GM18870 (cell line): ENCODE measurements around the gene CDKN2B-AS1.

Experiments
- ATAC-seq: cut with Tn5 transposase; IDR thresholded peaks from one replicate; pipeline ENCODE4 v1.9.1; 2021; ENCODE audit warnings: moderate library complexity; ENCODE audit not compliant: unreplicated experiment

The CDKN2B-AS1 gene

GRCh38 chr9:22114956-22115355 lies 120.4 kb downstream of the CDKN2B-AS1 start:
- no peak for ATAC-seq

GRCh38 chr9:22116758-22117157 lies 122.2 kb downstream of the CDKN2B-AS1 start:
- no peak for ATAC-seq

- ATAC-seq, result no peak
Measured at GRCh38 chr9:22117511-22118384, 123.2 kb downstream of the CDKN2B-AS1 start.

GRCh38 chr9:22118810-22119521 lies 124.4 kb downstream of the CDKN2B-AS1 start:
- ATAC-seq, result no peak

- peak; percentile 59 for ATAC-seq
Measured at GRCh38 chr9:22119522-22120158, 125.0 kb downstream of the CDKN2B-AS1 start.

- ATAC-seq, result no peak
Measured at GRCh38 chr9:22120159-22120549, 125.6 kb downstream of the CDKN2B-AS1 start.

- no peak for ATAC-seq
Measured at GRCh38 chr9:22120595-22120994, 126.0 kb downstream of the CDKN2B-AS1 start.

GRCh38 chr9:22124263-22125011 lies 129.8 kb downstream of the CDKN2B-AS1 start:
- ATAC-seq, result no peak

GRCh38 chr9:22129133-22129532 lies 134.5 kb downstream of the CDKN2B-AS1 start:
- no peak for ATAC-seq

GRCh38 chr9:22129633-22130032 lies 135.0 kb downstream of the CDKN2B-AS1 start:
- ATAC-seq, result no peak

- ATAC-seq, result no peak
Measured at GRCh38 chr9:22131817-22132216, 137.2 kb downstream of the CDKN2B-AS1 start.

GRCh38 chr9:22134390-22134789 lies 139.8 kb downstream of the CDKN2B-AS1 start:
- ATAC-seq, result no peak

GRCh38 chr9:22136461-22137096 lies 142.0 kb downstream of the CDKN2B-AS1 start:
- no peak for ATAC-seq

- no peak for ATAC-seq
Measured at GRCh38 chr9:22138956-22139660, 144.5 kb downstream of the CDKN2B-AS1 start.

GRCh38 chr9:22141908-22142307 lies 147.3 kb downstream of the CDKN2B-AS1 start:
- no peak for ATAC-seq

GRCh38 chr9:22142671-22143070 lies 148.1 kb downstream of the CDKN2B-AS1 start:
- no peak for ATAC-seq

GRCh38 chr9:22143799-22144625 lies 149.4 kb downstream of the CDKN2B-AS1 start:
- no peak for ATAC-seq

- ATAC-seq, result no peak
Measured at GRCh38 chr9:22146604-22147003, 152.0 kb downstream of the CDKN2B-AS1 start.
